B cell (primary cell): ENCODE measurements around the gene SYCP3. TPM values are rescaled to one million over a fixed set of nuclear protein-coding genes. Genes with fewer than 3 reads are reported as not detected.

ENCODE experiments used
- ATAC-seq: fragments of 200-7000 bp; cut with Tn5 transposase; one replicate; pipeline ENCODE4 v1.10.0; 2021; ENCODE audit warnings: low read depth, mild to moderate bottlenecking, moderate number of reproducible peaks, moderate library complexity
- CTCF ChIA-PET: fragments of 350-600 bp; sonication (Branson Sonifier 250); formaldehyde crosslinking; loops from one replicate; lab custom pipeline; 2021; ENCODE audit warnings: antibody characterized with exemption, inconsistent platforms; lab: Charles Lee
- POLR2A ChIA-PET: fragments of 350-600 bp; sonication (Branson Sonifier 250); formaldehyde crosslinking; loops from one replicate; lab custom pipeline; 2021; ENCODE audit warnings: antibody characterized with exemption; lab: Charles Lee
- DNase-seq: peaks from one replicate; pipeline ENCODE4 v3.0.0; 2013
- H2AFZ ChIP-seq: 2 replicates; pipeline ENCODE4 v1.6.1; 2012; ENCODE audit warnings: mild to moderate bottlenecking, low read depth, low read length; ENCODE audit not compliant: insufficient read depth, poor library complexity, severe bottlenecking
- H3K27ac ChIP-seq, 2 donors: 1 replicate in 1 of 2; 2 replicates in 1 of 2; pipeline ENCODE4 v1.5.1; 2012 to 2013; ENCODE audit warnings: low read length in 2 of 2, mild to moderate bottlenecking in 2 of 2, moderate library complexity in 1 of 2
- H3K27me3 ChIP-seq, 4 experiments: fragments of 200-600 bp in 1 of 4; sonication (generic) in 1 of 4; replicated peaks in 1 of 4; 1 replicate in 2 of 4; 2 replicates in 2 of 4; pipeline versions ENCODE4 v1.6.1 to v1.7.0; 2013 to 2016; ENCODE audit warnings: low read length in 3 of 4, mild to moderate bottlenecking in 2 of 4, mixed read lengths in 1 of 4, moderate library complexity in 1 of 4; ENCODE audit not compliant: insufficient read depth in 4 of 4, control insufficient read depth in 3 of 4; ENCODE audit errors: control extremely low read depth in 1 of 4
- H3K36me3 ChIP-seq, 2 experiments: replicated peaks in 1 of 2; 1 replicate in 1 of 2; 2 replicates in 1 of 2; pipeline versions ENCODE4 v1.6.1 to v1.7.1; 2013; ENCODE audit warnings: low read length in 1 of 2; ENCODE audit not compliant: insufficient read depth in 2 of 2, control insufficient read depth in 1 of 2; ENCODE audit errors: control extremely low read depth in 1 of 2, extremely low read depth in 1 of 2
- H3K4me1 ChIP-seq, 2 donors: fragments of 200-600 bp in 1 of 2; sonication (generic) in 1 of 2; 1 replicate in 1 of 2; 2 replicates in 1 of 2; pipeline versions ENCODE4 v1.5.1 to v1.6.1; 2013 to 2017; ENCODE audit warnings: low read length in 2 of 2; ENCODE audit not compliant: control insufficient read depth in 2 of 2, insufficient read depth in 2 of 2
- H3K4me2 ChIP-seq: replicated peaks from 2 replicates; pipeline ENCODE3; 2012; ENCODE audit warnings: mild to moderate bottlenecking, low read depth, low read length; ENCODE audit not compliant: poor library complexity, severe bottlenecking
- H3K4me3 ChIP-seq, 5 experiments: fragments of 200-600 bp in 1 of 5; sonication (generic) in 1 of 5; 1 replicate in 3 of 5; 2 replicates in 2 of 5; pipeline versions ENCODE4 v1.5.1 to v1.7.0; 2011 to 2016; ENCODE audit warnings: low read length in 4 of 5, mild to moderate bottlenecking in 4 of 5, low read depth in 2 of 5, control low read depth in 1 of 5, moderate library complexity in 1 of 5; ENCODE audit not compliant: insufficient read depth in 1 of 5; ENCODE audit errors: control extremely low read depth in 1 of 5, extremely low read depth in 1 of 5
- H3K79me2 ChIP-seq: fragments of 200-600 bp; sonication (generic); one replicate; pipeline ENCODE4 v1.6.0; 2016; ENCODE audit warnings: low read length; ENCODE audit not compliant: control insufficient read depth, insufficient read depth
- H3K9ac ChIP-seq: fragments of 200-600 bp; sonication (generic); 2 replicates; pipeline ENCODE4 v1.6.1; 2017; ENCODE audit warnings: mild to moderate bottlenecking, low read length, moderate library complexity
- H3K9me3 ChIP-seq, 3 donors: one replicate each; pipeline versions ENCODE4 v1.6.1 to v1.7.1; 2013; ENCODE audit warnings: low read length in 2 of 3; ENCODE audit not compliant: control insufficient read depth in 2 of 3, insufficient read depth in 1 of 3; ENCODE audit errors: control extremely low read depth in 1 of 3
- H4K20me1 ChIP-seq: 2 replicates; pipeline ENCODE4 v1.6.0; 2012; ENCODE audit warnings: mild to moderate bottlenecking, low read length; ENCODE audit not compliant: insufficient read depth, control insufficient read depth, poor library complexity, severe bottlenecking
- H3K27ac Mint-ChIP-seq: one replicate; pipeline ENCODE4 v1.8.0; 2021; ENCODE audit warnings: mixed read lengths
- H3K27me3 Mint-ChIP-seq: one replicate; pipeline ENCODE4 v1.8.0; 2021; ENCODE audit warnings: mixed read lengths
- H3K4me1 Mint-ChIP-seq: one replicate; pipeline ENCODE4 v1.8.0; 2021; ENCODE audit warnings: mixed read lengths
- H3K4me3 Mint-ChIP-seq: one replicate; pipeline ENCODE4 v1.8.0; 2021; ENCODE audit warnings: mixed read lengths
- H3K9me3 Mint-ChIP-seq: one replicate; pipeline ENCODE4 v1.8.0; 2022; ENCODE audit warnings: mixed read lengths; ENCODE audit not compliant: insufficient read depth
- CTCF ChIP-seq: fragments of 200-600 bp; IDR thresholded peaks from one replicate; pipeline ENCODE4 v1.8.0; 2022; ENCODE audit warnings: antibody characterized with exemption, mild to moderate bottlenecking
- EZH2 ChIP-seq: IDR thresholded peaks from 2 replicates; pipeline ENCODE4 v1.6.1; 2012; ENCODE audit warnings: borderline replicate concordance, low read depth, mild to moderate bottlenecking, moderate library complexity, low read length; ENCODE audit not compliant: insufficient read depth, poor library complexity, severe bottlenecking
- WGBS: methylation state at CpG from one replicate; pipeline ENCODE4 v1.1.5; 2013; ENCODE audit warnings: missing lambda C conversion rate; ENCODE audit not compliant: insufficient coverage; 5-methylcytosine and 5-hydroxymethylcytosine counted together
- intact Hi-C: fragments of 100-400 bp; cut with micrococcal nuclease; formaldehyde crosslinking; loops from one replicate; pipeline ENCODE4 v1.10.0; 2022
- polyA plus RNA-seq: library from polyadenylated mRNA; depleted of rRNA; stranded (reverse); fragments of >200 nt; gene quantifications from 2 replicates; pipeline ENCODE4 v1.2.3, GENCODE V29; 2012
- total RNA-seq, 2 donors: library from RNA; stranded (reverse); fragments of 120-200 nt in 1 of 2; gene quantifications; 1 replicate in 1 of 2; 2 replicates in 1 of 2; pipeline versions ENCODE4 v1.2.3 to v1.2.4, GENCODE V29; 2013 to 2022

The SYCP3 gene
- total and polyA plus RNA-seq, 2 donors (not counting 1 experiment from before 2014, with no cell fraction given): 0.04 to 0.12 TPM

GRCh38 chr12:101697930-101698799 is 41.1 kb downstream of the SYCP3 start:
- ATAC-seq (peak; percentile 10), DNase-seq (peak; percentile 62)
- peak overlapping the region; percentile 97 for H3K27ac Mint-ChIP-seq
- H4K20me1 ChIP-seq: peaks cover 6% of the 10 kb centered on the region
- peaks cover 82% of the 10 kb centered on the region for H3K79me2 ChIP-seq
- H3K9me3 ChIP-seq: no peaks in the 10 kb centered on the region
- H3K4me3 Mint-ChIP-seq: peak overlapping the region; percentile 99
- no peak for TF ChIP-seq CTCF
- no peak for TF ChIP-seq EZH2
- peak overlapping the region; percentile 90 for H3K9ac ChIP-seq
- H3K4me1 ChIP-seq: peaks cover 32 to 39% of the 10 kb centered on the region in 2 donors
- intact Hi-C loops: loop anchor here (1.0 to 5.0 kb wide), 8 partner anchors 27 to 364 kb away; partner anchors contain the start of genes ARL1 and WASHC3
- no peaks in the 10 kb centered on the region for H3K27me3 ChIP-seq
- H2AFZ ChIP-seq: peak overlapping the region; percentile 97
- peaks cover 68% of the 10 kb centered on the region for H3K4me1 Mint-ChIP-seq
- ChIA-PET POLR2A (interaction anchor here (0.6 to 3.1 kb wide), 4 partner anchors 17 to 119 kb away, joined by 3 to 34 read pairs (median 9); no protein-coding TSS in a partner anchor), CTCF (interaction anchor here (0.7 to 2.5 kb wide), 14 partner anchors 16 to 127 kb away, joined by 3 to 10 read pairs (median 4); no protein-coding TSS in a partner anchor)
- WGBS: 1% methylated on average over 59 of the region's 67 CpGs
- peak overlapping the region; percentile 53 to 90 (median 83) for H3K4me3 ChIP-seq
- no peaks in the 10 kb centered on the region for H3K9me3 Mint-ChIP-seq
- peak overlapping the region; percentile 94 for H3K4me2 ChIP-seq
- no peaks in the 10 kb centered on the region for H3K36me3 ChIP-seq
- peak overlapping the region; percentile 83 to 88 for H3K27ac ChIP-seq
- H3K27me3 Mint-ChIP-seq: no peaks in the 10 kb centered on the region
